ENCODE measurements around the gene WNT9A.
A peak's percentile ranks its signal among the peaks of the same experiment; 100 is the strongest.

The WNT9A gene

GRCh38 chr1:227923353-227924167, 24.2 kb downstream of the WNT9A start:
- no peaks in the 10 kb centered on the region for H3K9me3 ChIP-seq
- H3K4me1 ChIP-seq = peaks cover 8% of the 10 kb centered on the region
- H3K36me3 ChIP-seq = no peaks in the 10 kb centered on the region
- no peak overlapping the region for H3K4me3 ChIP-seq (ENCODE audit: low read depth, low read length)
- TF ChIP-seq CTCF (IDR thresholded peaks at IDR 0.05; ENCODE audit: low read depth, low read length) = no peak
- peak; percentile 3 for DNase-seq
- no peaks in the 10 kb centered on the region for H3K27me3 ChIP-seq

GRCh38 chr1:227922501-227923352, 25.0 kb downstream of the WNT9A start:
- H3K27me3 ChIP-seq = no peaks in the 10 kb centered on the region
- TF ChIP-seq CTCF (IDR thresholded peaks at IDR 0.05; ENCODE audit: low read depth, low read length) = no peak
- peak; percentile 4 for DNase-seq

GRCh38 chr1:227921461-227922185, 26.1 kb downstream of the WNT9A start:
- H3K4me3 ChIP-seq (ENCODE audit: low read depth, low read length) = no peak overlapping the region
- peaks cover 8% of the 10 kb centered on the region for H3K4me1 ChIP-seq
- no peaks in the 10 kb centered on the region for H3K9me3 ChIP-seq
- no peaks in the 10 kb centered on the region for H3K36me3 ChIP-seq
- no peak for TF ChIP-seq CTCF (IDR thresholded peaks at IDR 0.05; ENCODE audit: low read depth, low read length)
- peak; percentile 6 for DNase-seq
- no peaks in the 10 kb centered on the region for H3K27me3 ChIP-seq

More at GRCh38 chr1:227922501-227923352, 25.0 kb downstream of the WNT9A start:
- Histone ChIP-seq H3K36me3 (no peaks in the 10 kb centered on the region), H3K9me3 (no peaks in the 10 kb centered on the region), H3K4me3 (ENCODE audit: low read depth, low read length) (no peak overlapping the region), H3K4me1 (peaks cover 8% of the 10 kb centered on the region)

GRCh38 chr1:227920896-227921295, 26.8 kb downstream of the WNT9A start:
- Histone ChIP-seq H3K4me3 (ENCODE audit: low read depth, low read length) (no peak overlapping the region), H3K36me3 (no peaks in the 10 kb centered on the region), H3K9me3 (no peaks in the 10 kb centered on the region), H3K4me1 (peaks cover 8% of the 10 kb centered on the region), H3K27me3 (no peaks in the 10 kb centered on the region)
- no peak for TF ChIP-seq CTCF (IDR thresholded peaks at IDR 0.05; ENCODE audit: low read depth, low read length)
- peak; percentile 3 for DNase-seq

- Histone ChIP-seq H3K4me3 (ENCODE audit: low read depth, low read length) (no peak overlapping the region), H3K9me3 (no peaks in the 10 kb centered on the region), H3K36me3 (no peaks in the 10 kb centered on the region), H3K27me3 (no peaks in the 10 kb centered on the region), H3K4me1 (peaks cover 8% of the 10 kb centered on the region)
- no peak for TF ChIP-seq CTCF (IDR thresholded peaks at IDR 0.05; ENCODE audit: low read depth, low read length)
- no peak for DNase-seq
Observed at GRCh38 chr1:227920426-227920825, 27.3 kb downstream of the WNT9A start.

Data from BE2C (cell line).